ENCODE results near the gene HAPLN3. TPM values are rescaled to one million over a fixed set of nuclear protein-coding genes. Genes with fewer than 3 reads are reported as not detected.

The HAPLN3 gene
- total RNA-seq, 1 experiment from 2014 or later, result 11.5 TPM

GRCh38 chr15:88891540-88892254 lies 3.6 kb downstream of the HAPLN3 start:
- H3K4me3 ChIP-seq (ENCODE audit: insufficient read depth, low read depth, low read length), result no peak overlapping the region
- DNase-seq, result no peak
- H3K36me3 ChIP-seq (replicated peaks; ENCODE audit: control insufficient read depth, insufficient read depth, low read length), result peaks cover 1% of the 10 kb centered on the region

GRCh38 chr15:88890495-88890894 lies 4.8 kb downstream of the HAPLN3 start:
- H3K36me3 ChIP-seq (replicated peaks; ENCODE audit: control insufficient read depth, insufficient read depth, low read length), result peaks cover 1% of the 10 kb centered on the region
- DNase-seq, result no peak
- H3K4me3 ChIP-seq (ENCODE audit: insufficient read depth, low read depth, low read length), result no peak overlapping the region

More at GRCh38 chr15:88891540-88892254, 3.6 kb downstream of the HAPLN3 start:
- peaks cover 15% of the 10 kb centered on the region for H3K27me3 ChIP-seq (ENCODE audit: control insufficient read depth, insufficient read depth, low read length)

GRCh38 chr15:88888719-88889118 lies 6.6 kb downstream of the HAPLN3 start:
- DNase-seq, result no peak
- Histone ChIP-seq H3K27me3 (ENCODE audit: control insufficient read depth, insufficient read depth, low read length) (no peaks in the 10 kb centered on the region), H3K36me3 (replicated peaks; ENCODE audit: control insufficient read depth, insufficient read depth, low read length) (peaks cover 1% of the 10 kb centered on the region), H3K4me3 (ENCODE audit: insufficient read depth, low read depth, low read length) (no peak overlapping the region)

More at GRCh38 chr15:88890495-88890894, 4.8 kb downstream of the HAPLN3 start:
- peaks cover 12% of the 10 kb centered on the region for H3K27me3 ChIP-seq (ENCODE audit: control insufficient read depth, insufficient read depth, low read length)

- H3K4me3 ChIP-seq (ENCODE audit: insufficient read depth, low read depth, low read length), result no peak overlapping the region
- no peaks in the 10 kb centered on the region; the same call in 1 of the 2 replicates for H3K36me3 ChIP-seq (replicated peaks; ENCODE audit: control insufficient read depth, insufficient read depth, low read length)
- H3K27me3 ChIP-seq (ENCODE audit: control insufficient read depth, insufficient read depth, low read length), result no peaks in the 10 kb centered on the region
- no peak for DNase-seq
Observed at GRCh38 chr15:88887068-88887580, 8.2 kb downstream of the HAPLN3 start.

- Histone ChIP-seq H3K4me3 (ENCODE audit: insufficient read depth, low read depth, low read length) (no peak overlapping the region), H3K36me3 (replicated peaks; ENCODE audit: control insufficient read depth, insufficient read depth, low read length) (no peaks in the 10 kb centered on the region; the same call in none of the 2 replicates), H3K27me3 (ENCODE audit: control insufficient read depth, insufficient read depth, low read length) (no peaks in the 10 kb centered on the region)
- DNase-seq, result no peak
Observed at GRCh38 chr15:88882785-88883184, 12.6 kb downstream of the HAPLN3 start.

- H3K36me3 ChIP-seq (replicated peaks; ENCODE audit: control insufficient read depth, insufficient read depth, low read length), result no peaks in the 10 kb centered on the region; the same call in none of the 2 replicates
- no peak for DNase-seq
- no peak overlapping the region for H3K4me3 ChIP-seq (ENCODE audit: insufficient read depth, low read depth, low read length)
- H3K27me3 ChIP-seq (ENCODE audit: control insufficient read depth, insufficient read depth, low read length), result no peaks in the 10 kb centered on the region
Observed at GRCh38 chr15:88881775-88882174, 13.6 kb downstream of the HAPLN3 start.

- H3K36me3 ChIP-seq (replicated peaks; ENCODE audit: control insufficient read depth, insufficient read depth, low read length), result no peaks in the 10 kb centered on the region; the same call in none of the 2 replicates
- H3K4me3 ChIP-seq (ENCODE audit: insufficient read depth, low read depth, low read length), result no peak overlapping the region
- DNase-seq, result no peak
- no peaks in the 10 kb centered on the region for H3K27me3 ChIP-seq (ENCODE audit: control insufficient read depth, insufficient read depth, low read length)
Observed at GRCh38 chr15:88880944-88881740, 14.2 kb downstream of the HAPLN3 start.

GRCh38 chr15:88878720-88879184 lies 16.6 kb downstream of the HAPLN3 start:
- Histone ChIP-seq H3K36me3 (replicated peaks; ENCODE audit: control insufficient read depth, insufficient read depth, low read length) (no peaks in the 10 kb centered on the region; the same call in none of the 2 replicates), H3K27me3 (ENCODE audit: control insufficient read depth, insufficient read depth, low read length) (no peaks in the 10 kb centered on the region), H3K4me3 (ENCODE audit: insufficient read depth, low read depth, low read length) (no peak overlapping the region)
- DNase-seq, result peak; percentile 95

- DNase-seq, result no peak
- no peaks in the 10 kb centered on the region; the same call in 1 of the 2 replicates for H3K27me3 ChIP-seq (ENCODE audit: control insufficient read depth, insufficient read depth, low read length)
- H3K36me3 ChIP-seq (replicated peaks; ENCODE audit: control insufficient read depth, insufficient read depth, low read length), result no peaks in the 10 kb centered on the region; the same call in none of the 2 replicates
- H3K4me3 ChIP-seq (ENCODE audit: insufficient read depth, low read depth, low read length), result no peak overlapping the region
Observed at GRCh38 chr15:88877906-88878305, 17.4 kb downstream of the HAPLN3 start.

- no peaks in the 10 kb centered on the region; the same call in 1 of the 2 replicates for H3K27me3 ChIP-seq (ENCODE audit: control insufficient read depth, insufficient read depth, low read length)
- no peak for DNase-seq
- H3K4me3 ChIP-seq (ENCODE audit: insufficient read depth, low read depth, low read length), result no peak overlapping the region
- no peaks in the 10 kb centered on the region; the same call in none of the 2 replicates for H3K36me3 ChIP-seq (replicated peaks; ENCODE audit: control insufficient read depth, insufficient read depth, low read length)
Observed at GRCh38 chr15:88877415-88877814, 17.9 kb downstream of the HAPLN3 start.

GRCh38 chr15:88876573-88876972 lies 18.8 kb downstream of the HAPLN3 start:
- no peak for DNase-seq
- H3K27me3 ChIP-seq (ENCODE audit: control insufficient read depth, insufficient read depth, low read length), result no peaks in the 10 kb centered on the region; the same call in 1 of the 2 replicates
- no peaks in the 10 kb centered on the region; the same call in 1 of the 2 replicates for H3K36me3 ChIP-seq (replicated peaks; ENCODE audit: control insufficient read depth, insufficient read depth, low read length)

GRCh38 chr15:88874684-88875083 lies 20.7 kb downstream of the HAPLN3 start:
- H3K36me3 ChIP-seq (replicated peaks; ENCODE audit: control insufficient read depth, insufficient read depth, low read length), result no peaks in the 10 kb centered on the region; the same call in 1 of the 2 replicates
- H3K4me3 ChIP-seq (ENCODE audit: insufficient read depth, low read depth, low read length), result no peak overlapping the region
- peak; percentile 65 for DNase-seq

More at GRCh38 chr15:88876573-88876972, 18.8 kb downstream of the HAPLN3 start:
- no peak overlapping the region for H3K4me3 ChIP-seq (ENCODE audit: insufficient read depth, low read depth, low read length)

GRCh38 chr15:88874275-88874674 lies 21.1 kb downstream of the HAPLN3 start:
- Histone ChIP-seq H3K27me3 (ENCODE audit: control insufficient read depth, insufficient read depth, low read length) (no peaks in the 10 kb centered on the region; the same call in 1 of the 2 replicates), H3K4me3 (ENCODE audit: insufficient read depth, low read depth, low read length) (no peak overlapping the region), H3K36me3 (replicated peaks; ENCODE audit: control insufficient read depth, insufficient read depth, low read length) (no peaks in the 10 kb centered on the region; the same call in 1 of the 2 replicates)
- no peak for DNase-seq

More at GRCh38 chr15:88874684-88875083, 20.7 kb downstream of the HAPLN3 start:
- no peaks in the 10 kb centered on the region; the same call in 1 of the 2 replicates for H3K27me3 ChIP-seq (ENCODE audit: control insufficient read depth, insufficient read depth, low read length)

GRCh38 chr15:88873786-88874185 lies 21.6 kb downstream of the HAPLN3 start:
- H3K27me3 ChIP-seq (ENCODE audit: control insufficient read depth, insufficient read depth, low read length), result no peaks in the 10 kb centered on the region; the same call in 1 of the 2 replicates
- no peak for DNase-seq
- H3K4me3 ChIP-seq (ENCODE audit: insufficient read depth, low read depth, low read length), result no peak overlapping the region
- no peaks in the 10 kb centered on the region for H3K36me3 ChIP-seq (replicated peaks; ENCODE audit: control insufficient read depth, insufficient read depth, low read length)

Data from H7 (cell line).